Measurements from ENCODE around the gene GALNT3. TPM values are rescaled to one million over a fixed set of nuclear protein-coding genes. Genes with fewer than 3 reads are reported as not detected.
A peak's percentile ranks its signal among the peaks of the same experiment; 100 is the strongest.

GALNT3 gene
- polyA plus RNA-seq, 1 of the 3 experiments (the other 2 are of a cell fraction) = 0.05 TPM

GRCh38 chr2:165725421-165725820 lies 68.6 kb downstream of the GALNT3 start (continued):
- no peak for TF ChIP-seq REST (IDR thresholded peaks at IDR 0.05; ENCODE audit: low read depth, low read length)
- peak; percentile 94 for TF ChIP-seq JUND (IDR thresholded peaks at IDR 0.05)
- no peak for TF ChIP-seq SMC3 (IDR thresholded peaks at IDR 0.05; ENCODE audit: low read depth, low read length)
- no peak for TF ChIP-seq FOXJ3 (CRISPR knock-in tag; IDR thresholded peaks at IDR 0.05)
- no peak for TF ChIP-seq RCOR1 (IDR thresholded peaks at IDR 0.05; ENCODE audit: low read length)
- peak; percentile 84 for TF ChIP-seq NFIC (IDR thresholded peaks at IDR 0.05; ENCODE audit: borderline replicate concordance)
- peak; percentile 73 for TF ChIP-seq TCF12 (IDR thresholded peaks at IDR 0.05)
- TF ChIP-seq GABPA (IDR thresholded peaks at IDR 0.05; ENCODE audit: low read depth) = no peak
- TF ChIP-seq RFX5 (IDR thresholded peaks at IDR 0.05; ENCODE audit: low read length) = no peak

DNA sequence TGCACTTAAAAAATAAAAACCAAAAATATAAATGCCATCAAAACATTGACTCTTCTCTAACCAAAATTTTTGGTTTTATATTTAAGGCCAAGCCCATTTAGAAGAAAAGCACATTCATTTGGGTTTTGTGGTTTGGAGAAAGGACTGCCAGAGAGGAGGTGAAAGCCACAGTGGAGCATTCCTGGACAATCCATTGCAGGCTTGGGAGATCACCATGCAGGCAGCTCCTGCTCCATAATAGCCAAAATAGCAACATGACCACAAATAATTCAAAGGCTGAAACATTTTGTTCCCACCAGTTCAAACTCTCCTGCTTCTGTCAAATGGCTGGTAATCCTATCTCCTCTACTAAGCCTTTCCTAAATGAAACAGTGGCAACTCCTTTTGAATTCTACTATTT lies 73.5 kb downstream of the GALNT3 start:
- Histone ChIP-seq H3K27ac (ENCODE audit: low read depth in 2 of 2, low read length in 1 of 2) (peak overlapping the region in 1 of 2 experiments; percentile 55; a peak in 2 of 4 replicates), H4K20me1 (ENCODE audit: insufficient read depth) (no peaks in the 10 kb centered on the region), H3K4me1 (ENCODE audit: control insufficient read depth in 1 of 2, insufficient read depth in 2 of 2, low read depth in 1 of 2, low read length in 1 of 2) (no peaks in the 10 kb centered on the region), H3K79me2 (ENCODE audit: insufficient read depth) (no peaks in the 10 kb centered on the region), H3K9me3 (no peaks in the 10 kb centered on the region), H3K36me3 (replicated peaks in 1 of 2; ENCODE audit: control insufficient read depth in 1 of 2, insufficient read depth in 2 of 2, low read length in 1 of 2) (no peaks in the 10 kb centered on the region), H3K9ac (no peak overlapping the region), H2AFZ (ENCODE audit: low read depth) (no peak overlapping the region), H3K27me3 (ENCODE audit: insufficient read depth) (no peaks in the 10 kb centered on the region), H3K4me3 (ENCODE audit: low read depth in 2 of 2, low read length in 1 of 2) (no peak overlapping the region), H3F3A (replicated peaks; ENCODE audit: insufficient read depth) (peaks cover 10% of the 10 kb centered on the region), H3K4me2 (no peak overlapping the region), H3K9me2 (no peaks in the 10 kb centered on the region)
- POLR2A ChIA-PET = interaction anchor here (0.7 kb wide), 1 partner anchor 162 kb away, joined by 3 read pairs; no protein-coding TSS in a partner anchor
- TF ChIP-seq FOXJ3 (CRISPR knock-in tag; IDR thresholded peaks at IDR 0.05) = no peak
- peak; percentile 41; the same call in 1 of the 2 replicates for TF ChIP-seq TCF12 (IDR thresholded peaks at IDR 0.05)
- no peak for TF ChIP-seq RXRA (IDR thresholded peaks at IDR 0.05; ENCODE audit: borderline replicate concordance, low read depth)
- TF ChIP-seq JUND (IDR thresholded peaks at IDR 0.05) = 0 out of 2 replicates have a peak, but pooled peaks have one; percentile 8
- 0 out of 2 replicates have a peak, but pooled peaks have one; percentile 11 for TF ChIP-seq NFIC (IDR thresholded peaks at IDR 0.05; ENCODE audit: borderline replicate concordance)
- TF ChIP-seq PBX3 (IDR thresholded peaks at IDR 0.05) = peak; percentile 30; the same call in 1 of the 2 replicates
- TF ChIP-seq EP300 (IDR thresholded peaks at IDR 0.05; ENCODE audit: borderline replicate concordance in 1 of 2, low read depth in 1 of 2, low read length in 1 of 2) = peak in 1 of 2 experiments; percentile 55; a peak in 1 of 4 replicates
- DNase-seq = no peak
- CTCF ChIA-PET = no interaction called here
